Activated T-helper 9 cell treated with anti-CD3 and anti-CD28 coated beads, Interleukin-2, amount 50 U/mL, for 16 hours (primary cell): Measurements from ENCODE around the gene KRTAP10-8.
"Not testable (repeated sequence)": the region's sequence is repeated elsewhere in the genome, so short reads cannot be mapped to it uniquely, and the experiment has no call there.

Experiments
- DNase-seq: peaks from one replicate; pipeline ENCODE4 v3.0.0-alpha.2; 2020; ENCODE audit warnings: low read depth

Gene KRTAP10-8

GRCh38 chr21:44599264-44600029 lies 12.4 kb upstream of the KRTAP10-8 start:
- no peak for DNase-seq

GRCh38 chr21:44600118-44600978 lies 11.5 kb upstream of the KRTAP10-8 start, which contains the start of gene KRTAP10-7:
KRTAP10-7 (plus strand) TSS chr21:44600597; CDS start chr21:44600622, 25 bp downstream.
- not testable (repeated sequence) for DNase-seq

DNA sequence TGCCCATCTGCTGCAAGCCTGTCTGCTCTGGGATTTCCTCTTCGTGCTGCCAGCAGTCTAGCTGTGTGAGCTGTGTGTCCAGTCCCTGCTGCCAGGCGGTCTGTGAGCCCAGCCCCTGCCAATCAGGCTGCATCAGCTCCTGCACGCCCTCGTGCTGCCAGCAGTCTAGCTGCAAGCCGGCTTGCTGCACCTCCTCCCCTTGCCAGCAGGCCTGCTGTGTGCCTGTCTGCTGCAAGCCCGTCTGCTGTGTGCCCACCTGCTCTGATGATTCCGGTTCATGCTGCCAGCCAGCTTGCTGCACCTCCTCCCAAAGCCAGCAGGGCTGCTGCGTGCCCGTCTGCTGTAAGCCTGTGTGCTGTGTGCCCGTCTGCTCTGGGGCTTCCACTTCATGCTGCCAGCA lies 10.8 kb upstream of the KRTAP10-8 start:
- not testable (repeated sequence) for DNase-seq

GRCh38 chr21:44601596-44602462 lies 10.1 kb upstream of the KRTAP10-8 start:
- DNase-seq = no peak

- no peak for DNase-seq
Observed at GRCh38 chr21:44602463-44602850, 9.4 kb upstream of the KRTAP10-8 start.

- no peak for DNase-seq
Observed at GRCh38 chr21:44603109-44603875, 8.6 kb upstream of the KRTAP10-8 start.

- DNase-seq = no peak
Observed at GRCh38 chr21:44603911-44604310, 8.0 kb upstream of the KRTAP10-8 start.

- no peak for DNase-seq
Observed at GRCh38 chr21:44606495-44606894, 5.4 kb upstream of the KRTAP10-8 start.

- no peak for DNase-seq
Observed at GRCh38 chr21:44609193-44609592, 2.7 kb upstream of the KRTAP10-8 start.

DNA sequence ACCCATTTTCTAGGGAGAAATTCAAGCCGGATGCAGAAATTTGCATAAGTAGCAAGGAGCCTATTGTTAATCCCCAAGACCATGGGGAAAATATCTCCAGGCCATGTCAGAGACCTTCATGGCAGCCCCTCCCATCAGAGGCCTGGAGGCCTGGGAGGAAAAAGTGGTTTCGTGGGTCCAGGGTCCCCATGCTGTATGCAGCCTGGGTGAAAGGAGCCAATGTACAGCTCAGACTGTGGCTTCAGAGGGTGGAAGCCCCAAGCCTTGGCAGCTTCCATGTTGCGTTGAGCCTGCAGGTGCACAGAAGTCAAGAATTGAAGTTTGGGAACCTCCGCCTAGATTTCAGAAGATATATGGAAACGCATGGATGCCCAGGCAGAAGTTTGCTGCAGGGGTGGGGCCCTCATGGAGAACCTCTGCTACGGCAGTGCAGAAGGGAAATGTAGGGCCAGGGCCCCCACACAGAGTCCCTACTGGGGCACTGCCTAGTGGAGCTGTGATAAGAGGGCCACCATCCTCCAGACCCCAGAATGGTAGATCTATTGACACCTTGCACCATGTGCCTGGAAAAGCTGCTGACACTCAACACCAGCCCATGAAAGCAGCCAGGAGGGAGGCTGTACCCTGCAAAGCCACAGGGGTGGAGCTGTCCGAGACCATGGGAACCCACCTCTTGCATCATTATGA lies 1.6 kb upstream of the KRTAP10-8 start:
- DNase-seq = not testable (repeated sequence)

DNA sequence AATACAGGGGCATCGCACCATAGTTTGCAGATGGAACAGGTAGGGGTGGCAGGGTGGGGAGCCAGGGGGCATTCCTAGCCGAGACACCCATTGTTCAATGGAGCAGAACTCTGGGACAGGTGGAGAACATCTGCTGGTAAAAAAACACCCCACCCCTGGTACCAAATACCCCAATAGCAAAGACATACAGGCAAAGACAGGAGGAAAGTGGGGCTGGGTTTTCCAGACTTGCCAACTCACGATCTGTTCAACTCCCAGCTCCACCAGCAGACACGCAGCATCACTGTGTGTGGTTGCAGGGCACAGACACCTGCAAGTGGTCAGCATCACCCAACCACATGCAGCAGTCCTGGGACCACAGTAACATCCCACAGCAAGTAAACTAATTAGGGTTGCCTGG lies 328 bp upstream of the KRTAP10-8 start:
- DNase-seq = no peak

DNA sequence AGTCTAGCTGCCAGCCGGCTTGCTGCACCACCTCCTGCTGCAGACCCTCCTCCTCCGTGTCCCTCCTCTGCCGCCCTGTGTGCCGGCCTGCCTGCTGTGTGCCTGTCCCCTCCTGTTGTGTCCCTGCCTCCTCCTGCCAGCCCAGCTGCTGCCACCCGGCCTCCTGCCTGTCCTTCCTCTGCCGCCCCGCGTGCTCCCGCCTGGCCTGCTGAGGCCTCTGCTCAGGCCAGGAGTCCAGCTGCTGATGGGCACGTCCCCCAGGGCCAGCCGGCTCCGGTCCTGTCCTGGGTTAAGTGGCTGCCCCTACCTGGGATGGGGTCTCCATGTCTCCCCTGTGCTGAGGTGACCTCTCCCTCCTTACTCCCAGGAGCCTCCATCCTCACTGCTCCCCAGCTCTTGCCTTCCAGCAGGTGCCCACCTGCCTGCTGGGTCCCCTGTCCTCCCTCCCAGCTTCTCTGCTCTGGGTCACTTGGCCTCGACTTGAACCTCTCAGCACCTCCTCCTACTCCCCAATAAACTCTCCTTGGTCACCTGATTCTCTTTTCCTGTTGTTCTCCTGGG lies 870 bp downstream of the KRTAP10-8 start:
- no peak for DNase-seq

DNA sequence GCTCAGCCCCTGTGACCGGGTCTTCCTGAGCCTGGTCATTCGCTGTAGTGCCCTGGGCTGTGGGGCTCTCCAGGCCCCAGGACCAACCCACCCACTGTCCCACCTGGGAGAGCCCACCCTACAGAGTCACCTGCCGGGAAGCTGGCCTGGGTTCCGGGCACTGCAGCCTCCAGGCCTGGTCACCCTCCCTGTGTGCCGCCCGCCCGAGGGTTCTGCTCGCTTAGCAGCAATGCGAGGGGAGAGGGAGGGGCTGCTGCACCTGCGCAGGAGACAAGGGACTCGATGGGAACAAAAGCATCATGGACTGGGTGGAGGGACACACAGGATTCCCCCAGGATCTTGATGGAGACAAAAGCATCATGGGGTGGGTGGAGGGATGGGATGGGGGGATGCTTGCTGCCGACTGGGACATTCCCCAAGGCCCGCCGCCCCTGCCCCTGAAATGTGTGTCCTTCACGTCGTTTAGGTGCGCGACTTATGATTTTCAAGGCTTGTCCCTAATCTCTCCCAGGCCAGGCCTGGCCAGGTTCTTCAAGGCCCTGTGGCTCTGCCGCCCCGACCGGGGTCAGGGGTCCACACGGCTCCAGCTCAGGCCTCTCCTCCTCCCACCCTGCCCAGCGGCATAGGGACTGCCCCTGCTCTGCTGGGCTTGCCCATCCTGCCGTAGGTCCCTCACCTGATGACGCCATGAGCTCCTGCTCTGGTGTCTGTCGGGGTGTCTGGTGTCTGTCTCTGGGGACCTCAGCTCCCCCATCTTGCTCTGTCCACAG lies 1.7 kb downstream of the KRTAP10-8 start:
- DNase-seq = no peak

DNA sequence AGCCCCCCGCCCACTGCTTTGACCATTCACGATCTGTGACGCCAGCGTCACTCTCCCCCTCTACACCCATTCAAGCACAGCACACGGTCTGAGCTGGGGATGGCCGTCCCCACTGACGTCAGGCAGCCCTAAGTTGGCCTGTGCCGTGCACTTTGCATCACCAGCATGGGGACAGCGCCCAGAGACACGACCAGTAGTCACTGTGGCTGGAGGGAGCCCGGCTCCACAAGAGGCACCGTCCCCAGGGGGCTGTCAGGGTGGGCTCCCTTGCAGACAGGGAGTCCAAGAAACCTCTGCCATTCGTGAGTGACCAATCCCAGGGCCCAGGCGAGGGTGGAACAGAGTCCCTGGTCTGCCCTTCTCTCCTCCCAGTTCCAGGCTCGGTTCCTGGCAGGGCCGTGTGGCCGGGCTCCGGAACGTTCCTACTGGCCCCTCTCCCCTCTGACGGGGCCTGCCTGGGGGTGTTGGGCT lies 2.3 kb downstream of the KRTAP10-8 start:
- DNase-seq = no peak

GRCh38 chr21:44614961-44615391 lies 3.1 kb downstream of the KRTAP10-8 start:
- no peak for DNase-seq

DNA sequence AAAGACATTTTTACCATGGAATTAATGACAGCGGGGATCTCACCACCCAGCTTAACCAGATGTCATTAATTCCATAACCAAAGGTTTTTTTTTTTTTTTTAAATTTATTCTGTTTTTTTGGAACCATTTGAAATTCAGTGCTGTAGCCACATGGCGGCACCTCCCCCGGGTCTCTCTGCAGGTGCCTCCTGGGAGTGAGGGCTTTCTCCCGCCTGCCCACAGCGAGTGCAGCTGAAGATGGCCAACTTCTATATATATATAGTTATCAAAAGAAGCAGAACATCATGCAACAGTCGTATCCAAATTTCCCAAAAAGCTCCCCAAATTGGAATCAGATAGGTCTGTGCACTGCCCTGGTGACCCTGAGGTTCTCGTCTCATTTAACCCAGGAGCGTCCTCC lies 3.6 kb downstream of the KRTAP10-8 start:
- no peak for DNase-seq

DNA sequence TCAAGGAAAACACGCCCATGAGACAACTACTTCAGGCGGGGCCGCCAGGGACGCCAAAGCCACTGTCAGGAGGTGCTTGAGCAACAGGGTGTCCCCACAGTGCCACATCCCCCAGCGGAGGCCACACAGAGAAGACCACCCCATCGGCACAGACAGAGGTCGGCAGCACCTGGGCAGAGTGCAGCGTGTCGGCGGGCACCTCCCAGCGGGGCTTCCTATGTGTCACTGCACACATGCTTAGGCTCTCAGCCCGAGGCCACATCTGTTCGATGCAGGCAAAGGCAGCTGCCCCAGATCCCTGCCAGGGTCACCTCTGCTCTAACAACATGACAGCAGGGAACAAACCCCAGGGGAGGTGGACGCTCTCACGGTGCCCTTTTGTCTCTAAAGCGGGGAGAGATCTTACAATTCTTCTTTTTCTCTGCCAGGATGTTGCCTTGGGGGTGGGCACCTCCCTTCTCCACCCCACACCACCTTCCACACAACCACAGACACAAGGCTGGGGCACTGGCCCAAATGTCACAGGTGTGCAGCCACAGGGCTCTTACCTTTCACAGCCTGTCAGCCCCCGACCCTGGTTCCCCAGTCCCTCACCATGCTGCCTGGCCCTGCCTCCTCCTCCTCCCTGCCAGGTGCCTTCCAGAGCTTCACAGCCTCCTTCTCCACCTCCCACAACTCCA lies 4.2 kb downstream of the KRTAP10-8 start:
- DNase-seq = no peak

DNA sequence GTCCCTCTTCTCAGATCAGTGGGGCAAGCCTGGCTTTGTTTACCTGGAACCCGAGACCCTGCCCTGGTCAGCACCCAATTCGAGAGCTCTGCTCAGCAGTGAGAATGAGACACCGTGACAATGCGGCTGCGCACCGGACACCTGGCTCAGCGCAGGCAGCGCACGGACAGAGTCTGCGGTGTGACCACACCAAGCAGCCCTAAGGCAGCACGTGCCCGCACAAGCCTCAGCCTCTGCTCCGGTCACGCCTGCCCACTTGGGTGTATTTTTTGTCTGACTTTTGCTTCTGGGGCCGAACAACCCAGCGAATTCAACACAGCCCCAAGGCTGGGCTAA lies 4.7 kb downstream of the KRTAP10-8 start:
- DNase-seq = no peak

DNA sequence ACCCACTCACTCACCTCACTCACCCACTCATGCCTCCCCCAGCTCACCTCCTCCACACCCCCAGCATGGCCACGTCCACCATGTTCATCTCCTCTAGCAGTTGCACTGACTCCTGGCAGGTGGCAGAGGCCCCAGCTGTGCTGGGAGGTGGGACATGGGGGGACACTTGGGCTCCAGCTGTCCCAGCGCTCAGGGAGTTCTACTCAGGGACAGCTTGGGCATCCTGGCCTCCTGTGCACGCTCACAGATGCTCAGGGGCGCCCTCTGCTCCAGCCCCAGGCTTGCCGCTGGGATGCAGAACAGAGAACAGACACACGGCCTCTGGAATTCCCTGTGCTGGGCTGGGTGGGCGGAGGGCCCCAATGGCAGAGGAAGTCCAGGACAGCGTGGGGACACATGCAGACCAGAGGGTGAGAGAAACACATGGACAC lies 5.2 kb downstream of the KRTAP10-8 start:
- DNase-seq = no peak
